ENCODE data around the gene DENND4A. TPM values are rescaled to one million over a fixed set of nuclear protein-coding genes. Genes with fewer than 3 reads are reported as not detected.

The DENND4A gene
- total and polyA plus RNA-seq, 4 donors, result 3.3 to 41.3 (median 18.1) TPM

- H3K4me1 ChIP-seq (ENCODE audit: control insufficient read depth in 1 of 2, insufficient read depth in 2 of 2, low read length in 2 of 2), result peaks cover 2 to 3% of the 10 kb centered on the region in 2 donors
- H3K36me3 ChIP-seq (ENCODE audit: control insufficient read depth in 1 of 2, insufficient read depth in 2 of 2, low read length in 1 of 2), result no peaks in the 10 kb centered on the region
- H3K9me3 ChIP-seq (ENCODE audit: control insufficient read depth, low read length), result no peaks in the 10 kb centered on the region
- no peak for DNase-seq
- ATAC-seq (ENCODE audit: low FRiP score), result no peak
- no peak overlapping the region for H3K4me3 ChIP-seq (ENCODE audit: low read length in 2 of 2)
- H3K27me3 ChIP-seq (ENCODE audit: control insufficient read depth in 1 of 2, insufficient read depth in 2 of 2, low read length in 1 of 2), result no peaks in the 10 kb centered on the region
- intact Hi-C loops (cut with DNase I), result loop anchor here in 1 of 2 donors (5.0 kb wide), 1 partner anchor 33 kb away; the partner anchor contains the start of gene RAB11A
- H3K27ac ChIP-seq (ENCODE audit: low read depth in 1 of 2, low read length in 2 of 2), result peak overlapping the region in 1 of 2 donors; percentile 34
- 95% methylated on average over 8 of the region's 8 CpGs for WGBS, 2 donors
Measured at GRCh38 chr15:65834603-65835282, 42.6 kb upstream of the DENND4A start.

DNA sequence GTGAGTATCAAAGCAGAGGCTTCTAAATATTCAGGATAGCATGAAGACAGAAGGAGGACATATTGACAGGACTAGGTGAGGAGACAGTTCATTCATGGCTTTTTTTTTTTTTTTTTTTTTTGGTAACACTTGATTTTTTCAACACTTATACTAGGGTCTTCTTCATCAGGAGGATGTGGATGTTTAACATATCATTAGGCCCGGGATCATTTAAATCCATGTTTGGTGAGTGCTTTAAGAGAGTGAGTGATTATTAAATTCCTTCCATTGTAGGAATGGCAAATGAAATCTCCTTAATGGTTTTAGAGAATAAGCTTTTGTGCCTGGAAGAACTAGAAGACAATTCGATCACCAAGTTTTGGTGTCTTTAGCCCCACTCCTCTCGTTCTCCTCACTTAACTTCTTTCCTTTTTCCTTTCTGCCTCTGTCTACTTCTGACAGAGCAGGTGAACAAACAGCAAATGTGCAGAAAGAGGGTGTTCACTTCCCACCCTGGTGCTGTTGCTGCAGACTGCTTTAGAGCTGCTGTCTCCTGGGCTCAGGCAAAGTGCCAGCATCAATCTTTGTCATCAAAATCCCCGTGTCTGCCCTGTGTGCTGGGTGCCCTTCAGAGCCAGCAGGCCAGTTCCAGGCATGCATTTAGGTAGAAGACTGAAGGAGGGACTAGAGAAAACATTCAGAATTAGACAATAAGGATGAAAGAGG is 41.6 kb upstream of the DENND4A start:
- H3K4me3 ChIP-seq (ENCODE audit: low read length in 2 of 2), result no peak overlapping the region
- H3K36me3 ChIP-seq (ENCODE audit: control insufficient read depth in 1 of 2, insufficient read depth in 2 of 2, low read length in 1 of 2), result no peaks in the 10 kb centered on the region
- no peaks in the 10 kb centered on the region for H3K9me3 ChIP-seq (ENCODE audit: control insufficient read depth, low read length)
- intact Hi-C loops (cut with DNase I), result loop anchor here (2.0 to 5.0 kb wide), 4 partner anchors 34 to 43 kb away; partner anchors contain the start of genes RAB11A (in 2 of the 2) and DENND4A (in 1 of the 2)
- no peaks in the 10 kb centered on the region for H3K27me3 ChIP-seq (ENCODE audit: control insufficient read depth in 1 of 2, insufficient read depth in 2 of 2, low read length in 1 of 2)
- DNase-seq (no peak), ATAC-seq (ENCODE audit: low FRiP score) (no peak)
- WGBS, 2 donors, result 54 to 58% methylated on average over 4 of the region's 4 CpGs
- H3K4me1 ChIP-seq (ENCODE audit: control insufficient read depth in 1 of 2, insufficient read depth in 2 of 2, low read length in 2 of 2), result peaks cover 2 to 3% of the 10 kb centered on the region in 2 donors
- H3K27ac ChIP-seq (ENCODE audit: low read depth in 1 of 2, low read length in 2 of 2), result peak overlapping the region; percentile 79 to 88

- intact Hi-C loops (cut with DNase I), result loop anchor here (2.0 to 5.0 kb wide), 4 partner anchors 35 to 42 kb away; partner anchors contain the start of genes RAB11A (in 2 of the 2) and DENND4A (in 1 of the 2)
Measured at GRCh38 chr15:65832549-65833364, 40.7 kb upstream of the DENND4A start.

DNA sequence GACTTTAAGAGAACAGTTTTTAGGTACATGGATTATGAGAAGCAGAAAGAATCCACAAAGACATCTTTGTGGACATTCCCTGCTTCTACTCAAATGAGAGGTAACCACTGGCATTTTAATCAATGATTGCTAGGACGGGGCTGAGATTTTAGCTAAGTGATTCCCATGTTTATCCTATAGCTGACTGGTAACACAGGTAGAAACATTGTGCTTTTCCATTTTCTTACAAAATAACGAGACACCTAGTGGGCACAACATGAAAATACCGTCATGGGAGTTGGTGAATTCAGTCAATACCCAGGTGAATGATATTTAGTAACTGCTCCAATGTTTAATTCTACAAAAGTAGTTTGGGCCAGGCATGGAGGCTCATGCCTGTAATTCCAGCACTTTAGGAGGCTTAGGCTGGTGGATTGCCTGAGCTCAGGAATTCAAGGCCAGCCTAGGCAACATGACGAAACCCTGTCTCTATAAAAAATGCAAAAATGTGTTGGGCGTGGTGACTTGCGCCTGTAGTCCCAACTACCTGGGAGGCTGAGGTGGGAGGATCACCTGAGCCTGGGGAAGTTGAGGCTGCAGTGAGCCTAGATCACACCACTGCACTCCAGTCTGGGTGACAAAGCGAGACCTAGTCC is 37.2 kb upstream of the DENND4A start:
- ATAC-seq (ENCODE audit: low FRiP score), result no peak
- Histone ChIP-seq H3K27ac (ENCODE audit: low read depth in 1 of 2, low read length in 2 of 2) (no peak overlapping the region), H3K27me3 (ENCODE audit: control insufficient read depth in 1 of 2, insufficient read depth in 2 of 2, low read length in 1 of 2) (no peaks in the 10 kb centered on the region), H3K4me1 (ENCODE audit: control insufficient read depth in 1 of 2, insufficient read depth in 2 of 2, low read length in 2 of 2) (peaks cover 2 to 3% of the 10 kb centered on the region in 2 donors), H3K9me3 (ENCODE audit: control insufficient read depth, low read length) (no peaks in the 10 kb centered on the region), H3K4me3 (ENCODE audit: low read length in 2 of 2) (no peak overlapping the region), H3K36me3 (ENCODE audit: control insufficient read depth in 1 of 2, insufficient read depth in 2 of 2, low read length in 1 of 2) (no peaks in the 10 kb centered on the region)
- intact Hi-C loops (cut with DNase I), result no loop called here
- 68 to 70% methylated on average over 7 of the region's 7 CpGs for WGBS, 2 donors
- no peak for DNase-seq

More at GRCh38 chr15:65832549-65833364, 40.7 kb upstream of the DENND4A start:
- DNase-seq (peak; percentile 89 to 90), ATAC-seq (ENCODE audit: low FRiP score) (peak; percentile 94)
- H3K9me3 ChIP-seq (ENCODE audit: control insufficient read depth, low read length), result no peaks in the 10 kb centered on the region
- H3K27me3 ChIP-seq (ENCODE audit: control insufficient read depth in 1 of 2, insufficient read depth in 2 of 2, low read length in 1 of 2), result no peaks in the 10 kb centered on the region
- peaks cover 2 to 3% of the 10 kb centered on the region in 2 donors for H3K4me1 ChIP-seq (ENCODE audit: control insufficient read depth in 1 of 2, insufficient read depth in 2 of 2, low read length in 2 of 2)
- peak overlapping the region; percentile 61 to 79 for H3K27ac ChIP-seq (ENCODE audit: low read depth in 1 of 2, low read length in 2 of 2)
- no peaks in the 10 kb centered on the region for H3K36me3 ChIP-seq (ENCODE audit: control insufficient read depth in 1 of 2, insufficient read depth in 2 of 2, low read length in 1 of 2)
- H3K4me3 ChIP-seq (ENCODE audit: low read length in 2 of 2), result peak overlapping the region in 1 of 2 donors; percentile 11
- WGBS, 2 donors, result 1% methylated on average over 8 of the region's 8 CpGs

DNA sequence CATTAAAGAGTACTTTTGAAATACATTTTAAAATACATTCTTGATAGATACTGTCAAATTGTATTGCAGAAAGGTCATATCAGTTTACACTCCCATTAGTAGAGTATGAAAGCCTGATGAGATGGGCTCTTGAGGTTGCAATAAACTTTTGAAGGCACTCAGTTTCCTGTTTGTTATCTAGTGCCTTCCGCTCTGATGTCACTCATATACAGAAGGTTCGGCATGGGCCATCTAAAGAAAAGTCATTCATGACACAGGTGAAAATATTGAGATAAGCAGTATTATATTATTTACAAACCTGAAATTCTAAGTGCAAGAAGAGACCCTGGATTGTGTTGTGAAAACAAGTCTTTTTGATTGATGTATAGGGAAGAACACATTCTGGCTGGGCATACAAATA is 36.5 kb upstream of the DENND4A start:
- Histone ChIP-seq H3K4me3 (ENCODE audit: low read length in 2 of 2) (no peak overlapping the region), H3K27ac (ENCODE audit: low read depth in 1 of 2, low read length in 2 of 2) (no peak overlapping the region), H3K27me3 (ENCODE audit: control insufficient read depth in 1 of 2, insufficient read depth in 2 of 2, low read length in 1 of 2) (no peaks in the 10 kb centered on the region), H3K36me3 (ENCODE audit: control insufficient read depth in 1 of 2, insufficient read depth in 2 of 2, low read length in 1 of 2) (no peaks in the 10 kb centered on the region), H3K9me3 (ENCODE audit: control insufficient read depth, low read length) (no peaks in the 10 kb centered on the region), H3K4me1 (ENCODE audit: control insufficient read depth in 1 of 2, insufficient read depth in 2 of 2, low read length in 2 of 2) (peaks cover 0 to 2% of the 10 kb centered on the region in 2 donors)
- ATAC-seq (ENCODE audit: low FRiP score) (no peak), DNase-seq (no peak)
- intact Hi-C loops (cut with DNase I), result no loop called here
- WGBS, 2 donors, result 94 to 98% methylated on average over 2 of the region's 2 CpGs

GRCh38 chr15:65827065-65827464 is 35.0 kb upstream of the DENND4A start:
- DNase-seq (no peak), ATAC-seq (ENCODE audit: low FRiP score) (no peak)
- intact Hi-C loops (cut with DNase I), result no loop called here
- no peaks in the 10 kb centered on the region for H3K9me3 ChIP-seq (ENCODE audit: control insufficient read depth, low read length)
- no peaks in the 10 kb centered on the region for H3K36me3 ChIP-seq (ENCODE audit: control insufficient read depth in 1 of 2, insufficient read depth in 2 of 2, low read length in 1 of 2)
- no peaks in the 10 kb centered on the region for H3K27me3 ChIP-seq (ENCODE audit: control insufficient read depth in 1 of 2, insufficient read depth in 2 of 2, low read length in 1 of 2)
- H3K27ac ChIP-seq (ENCODE audit: low read depth in 1 of 2, low read length in 2 of 2), result no peak overlapping the region
- 76 to 81% methylated on average over 3 of the region's 3 CpGs for WGBS, 2 donors
- no peak overlapping the region for H3K4me3 ChIP-seq (ENCODE audit: low read length in 2 of 2)
- H3K4me1 ChIP-seq (ENCODE audit: control insufficient read depth in 1 of 2, insufficient read depth in 2 of 2, low read length in 2 of 2), result no peaks in the 10 kb centered on the region

GRCh38 chr15:65824941-65825544 is 33.0 kb upstream of the DENND4A start:
- no peak for DNase-seq
- Histone ChIP-seq H3K4me1 (ENCODE audit: control insufficient read depth in 1 of 2, insufficient read depth in 2 of 2, low read length in 2 of 2) (no peaks in the 10 kb centered on the region), H3K9me3 (ENCODE audit: control insufficient read depth, low read length) (no peaks in the 10 kb centered on the region), H3K4me3 (ENCODE audit: low read length in 2 of 2) (no peak overlapping the region), H3K27me3 (ENCODE audit: control insufficient read depth in 1 of 2, insufficient read depth in 2 of 2, low read length in 1 of 2) (no peaks in the 10 kb centered on the region), H3K27ac (ENCODE audit: low read depth in 1 of 2, low read length in 2 of 2) (no peak overlapping the region), H3K36me3 (ENCODE audit: control insufficient read depth in 1 of 2, insufficient read depth in 2 of 2, low read length in 1 of 2) (no peaks in the 10 kb centered on the region)
- WGBS, 2 donors, result 69 to 85% methylated on average over 5 of the region's 5 CpGs
- ATAC-seq (ENCODE audit: low FRiP score), result peak; percentile 60
- intact Hi-C loops (cut with DNase I), result no loop called here
